ENCODE results near the gene IQSEC3. TPM values are rescaled to one million over a fixed set of nuclear protein-coding genes. Genes with fewer than 3 reads are reported as not detected.
"Not testable (repeated sequence)": the region's sequence is repeated elsewhere in the genome, so short reads cannot be mapped to it uniquely, and the experiment has no call there.

Gene IQSEC3
- polyA plus RNA-seq, 1 donor = 2.7 TPM

GRCh38 chr12:178829-179109, 112.2 kb downstream of the IQSEC3 start:
- no peaks in the 10 kb centered on the region for H3K36me3 ChIP-seq (ENCODE audit: control insufficient read depth, insufficient read depth, low read length)
- DNase-seq = no peak
- no CpG with 5 or more reads among the region's 3 CpGs for WGBS (ENCODE audit: insufficient coverage, low lambda C conversion rate)
- H3K4me3 ChIP-seq (ENCODE audit: low read length) = no peak overlapping the region
- H3K27me3 ChIP-seq (ENCODE audit: control insufficient read depth, insufficient read depth, low read length) = no peaks in the 10 kb centered on the region
- no peaks in the 10 kb centered on the region for H3K9me3 ChIP-seq (ENCODE audit: control insufficient read depth, low read depth, low read length)
- no peak overlapping the region for H3K27ac ChIP-seq (ENCODE audit: low read length)
- peaks cover 14% of the 10 kb centered on the region for H3K4me1 ChIP-seq (ENCODE audit: control insufficient read depth, insufficient read depth, low read length)

GRCh38 chr12:179131-179884, 112.7 kb downstream of the IQSEC3 start:
- H3K4me1 ChIP-seq (ENCODE audit: control insufficient read depth, insufficient read depth, low read length) = peaks cover 14% of the 10 kb centered on the region
- WGBS (ENCODE audit: insufficient coverage, low lambda C conversion rate) = no CpG with 5 or more reads among the region's 11 CpGs
- H3K27ac ChIP-seq (ENCODE audit: low read length) = no peak overlapping the region
- no peak overlapping the region for H3K4me3 ChIP-seq (ENCODE audit: low read length)
- no peaks in the 10 kb centered on the region for H3K9me3 ChIP-seq (ENCODE audit: control insufficient read depth, low read depth, low read length)
- DNase-seq = no peak
- no peaks in the 10 kb centered on the region for H3K27me3 ChIP-seq (ENCODE audit: control insufficient read depth, insufficient read depth, low read length)
- no peaks in the 10 kb centered on the region for H3K36me3 ChIP-seq (ENCODE audit: control insufficient read depth, insufficient read depth, low read length)

GRCh38 chr12:179885-180284, 113.3 kb downstream of the IQSEC3 start:
- H3K4me3 ChIP-seq (ENCODE audit: low read length) = no peak overlapping the region
- no peaks in the 10 kb centered on the region for H3K27me3 ChIP-seq (ENCODE audit: control insufficient read depth, insufficient read depth, low read length)
- no peak for DNase-seq
- no CpG with 5 or more reads among the region's 5 CpGs for WGBS (ENCODE audit: insufficient coverage, low lambda C conversion rate)
- H3K4me1 ChIP-seq (ENCODE audit: control insufficient read depth, insufficient read depth, low read length) = peaks cover 14% of the 10 kb centered on the region
- no peaks in the 10 kb centered on the region for H3K36me3 ChIP-seq (ENCODE audit: control insufficient read depth, insufficient read depth, low read length)
- H3K27ac ChIP-seq (ENCODE audit: low read length) = no peak overlapping the region
- H3K9me3 ChIP-seq (ENCODE audit: control insufficient read depth, low read depth, low read length) = no peaks in the 10 kb centered on the region

- H3K9me3 ChIP-seq (ENCODE audit: control insufficient read depth, low read depth, low read length) = no peaks in the 10 kb centered on the region
- no CpG with 5 or more reads among the region's 8 CpGs for WGBS (ENCODE audit: insufficient coverage, low lambda C conversion rate)
These were observed 113.9 kb downstream of the IQSEC3 start for GRCh38 chr12:180445-180844.

GRCh38 chr12:181921-182320, 115.4 kb downstream of the IQSEC3 start:
- DNase-seq = no peak
- Histone ChIP-seq H3K9me3 (ENCODE audit: control insufficient read depth, low read depth, low read length) (no peaks in the 10 kb centered on the region), H3K27ac (ENCODE audit: low read length) (no peak overlapping the region), H3K36me3 (ENCODE audit: control insufficient read depth, insufficient read depth, low read length) (no peaks in the 10 kb centered on the region), H3K27me3 (ENCODE audit: control insufficient read depth, insufficient read depth, low read length) (no peaks in the 10 kb centered on the region), H3K4me3 (ENCODE audit: low read length) (no peak overlapping the region), H3K4me1 (ENCODE audit: control insufficient read depth, insufficient read depth, low read length) (peaks cover under 1% of the 10 kb centered on the region)
- WGBS (ENCODE audit: insufficient coverage, low lambda C conversion rate) = no CpG with 5 or more reads among the region's 17 CpGs

More at GRCh38 chr12:180445-180844, 113.9 kb downstream of the IQSEC3 start:
- H3K4me3 ChIP-seq (ENCODE audit: low read length) = no peak overlapping the region
- H3K36me3 ChIP-seq (ENCODE audit: control insufficient read depth, insufficient read depth, low read length) = no peaks in the 10 kb centered on the region
- H3K4me1 ChIP-seq (ENCODE audit: control insufficient read depth, insufficient read depth, low read length) = peaks cover 14% of the 10 kb centered on the region
- H3K27me3 ChIP-seq (ENCODE audit: control insufficient read depth, insufficient read depth, low read length) = no peaks in the 10 kb centered on the region
- no peak overlapping the region for H3K27ac ChIP-seq (ENCODE audit: low read length)
- no peak for DNase-seq

- no peak overlapping the region for H3K27ac ChIP-seq (ENCODE audit: low read length)
- H3K9me3 ChIP-seq (ENCODE audit: control insufficient read depth, low read depth, low read length) = no peaks in the 10 kb centered on the region
- no CpG with 5 or more reads among the region's 10 CpGs for WGBS (ENCODE audit: insufficient coverage, low lambda C conversion rate)
- no peaks in the 10 kb centered on the region for H3K36me3 ChIP-seq (ENCODE audit: control insufficient read depth, insufficient read depth, low read length)
- H3K4me3 ChIP-seq (ENCODE audit: low read length) = no peak overlapping the region
- H3K4me1 ChIP-seq (ENCODE audit: control insufficient read depth, insufficient read depth, low read length) = no peaks in the 10 kb centered on the region
- no peaks in the 10 kb centered on the region for H3K27me3 ChIP-seq (ENCODE audit: control insufficient read depth, insufficient read depth, low read length)
- no peak for DNase-seq
These were observed 115.9 kb downstream of the IQSEC3 start for GRCh38 chr12:182381-182892.

GRCh38 chr12:184811-185575, 118.4 kb downstream of the IQSEC3 start:
- H3K27me3 ChIP-seq (ENCODE audit: control insufficient read depth, insufficient read depth, low read length) = no peaks in the 10 kb centered on the region
- no peaks in the 10 kb centered on the region for H3K36me3 ChIP-seq (ENCODE audit: control insufficient read depth, insufficient read depth, low read length)
- no peak for DNase-seq
- no peaks in the 10 kb centered on the region for H3K9me3 ChIP-seq (ENCODE audit: control insufficient read depth, low read depth, low read length)
- peaks cover 5% of the 10 kb centered on the region for H3K4me1 ChIP-seq (ENCODE audit: control insufficient read depth, insufficient read depth, low read length)
- H3K4me3 ChIP-seq (ENCODE audit: low read length) = no peak overlapping the region
- 100% methylated on average over 1 of the region's 13 CpGs for WGBS (ENCODE audit: insufficient coverage, low lambda C conversion rate)
- H3K27ac ChIP-seq (ENCODE audit: low read length) = no peak overlapping the region

GRCh38 chr12:185576-185955, 119.0 kb downstream of the IQSEC3 start:
- Histone ChIP-seq H3K27ac (ENCODE audit: low read length) (no peak overlapping the region), H3K4me3 (ENCODE audit: low read length) (no peak overlapping the region), H3K36me3 (ENCODE audit: control insufficient read depth, insufficient read depth, low read length) (no peaks in the 10 kb centered on the region), H3K9me3 (ENCODE audit: control insufficient read depth, low read depth, low read length) (no peaks in the 10 kb centered on the region), H3K4me1 (ENCODE audit: control insufficient read depth, insufficient read depth, low read length) (peaks cover 5% of the 10 kb centered on the region), H3K27me3 (ENCODE audit: control insufficient read depth, insufficient read depth, low read length) (no peaks in the 10 kb centered on the region)
- WGBS (ENCODE audit: insufficient coverage, low lambda C conversion rate) = 100% methylated on average over 1 of the region's 8 CpGs
- DNase-seq = no peak

- Histone ChIP-seq H3K9me3 (ENCODE audit: control insufficient read depth, low read depth, low read length) (no peaks in the 10 kb centered on the region), H3K36me3 (ENCODE audit: control insufficient read depth, insufficient read depth, low read length) (no peaks in the 10 kb centered on the region), H3K27me3 (ENCODE audit: control insufficient read depth, insufficient read depth, low read length) (peaks cover 2% of the 10 kb centered on the region), H3K4me1 (ENCODE audit: control insufficient read depth, insufficient read depth, low read length) (peaks cover 5% of the 10 kb centered on the region), H3K4me3 (ENCODE audit: low read length) (no peak overlapping the region), H3K27ac (ENCODE audit: low read length) (no peak overlapping the region)
- WGBS (ENCODE audit: insufficient coverage, low lambda C conversion rate) = no CpG with 5 or more reads among the region's 11 CpGs
- no peak for DNase-seq
These were observed 119.5 kb downstream of the IQSEC3 start for GRCh38 chr12:186006-186625.

GRCh38 chr12:187986-188909, 121.7 kb downstream of the IQSEC3 start:
- Histone ChIP-seq H3K27me3 (ENCODE audit: control insufficient read depth, insufficient read depth, low read length) (peaks cover 13% of the 10 kb centered on the region), H3K4me3 (ENCODE audit: low read length) (peak overlapping the region; percentile 42)
- not testable (repeated sequence) for H3K27ac ChIP-seq (ENCODE audit: low read length); H3K36me3 ChIP-seq (ENCODE audit: control insufficient read depth, insufficient read depth, low read length); H3K4me1 ChIP-seq (ENCODE audit: control insufficient read depth, insufficient read depth, low read length); H3K9me3 ChIP-seq (ENCODE audit: control insufficient read depth, low read depth, low read length)
- no CpG with 5 or more reads among the region's 53 CpGs for WGBS (ENCODE audit: insufficient coverage, low lambda C conversion rate)
- DNase-seq = peak in 1 of 2 donors; percentile 51
